ENCODE measurements around the gene C1QTNF5. TPM values are rescaled to one million over a fixed set of nuclear protein-coding genes. Genes with fewer than 3 reads are reported as not detected.

C1QTNF5 gene
- total RNA-seq, 1 experiment from 2014 or later = 0.33 TPM

- H3K4me3 Mint-ChIP-seq = no peak overlapping the region
- H3K27ac Mint-ChIP-seq = no peak overlapping the region
- H3K23ac ChIP-seq (ENCODE audit: insufficient read length, low read depth, low read length) = no peak overlapping the region
- WGBS (ENCODE audit: extremely low coverage, insufficient read length, low lambda C conversion rate) = no CpG with 5 or more reads among the region's 6 CpGs
- no peak overlapping the region for H2BK12ac ChIP-seq (ENCODE audit: insufficient read length, low read depth, low read length)
- H4K91ac ChIP-seq (ENCODE audit: insufficient read length, low read depth, low read length) = no peak overlapping the region
- H3K14ac ChIP-seq (ENCODE audit: insufficient read depth, low read length) = no peak overlapping the region
- H3K4me2 ChIP-seq (ENCODE audit: insufficient read depth, insufficient read length, low read length) = no peak overlapping the region
- peaks cover 13% of the 10 kb centered on the region for H3K23me2 ChIP-seq (ENCODE audit: insufficient read length, low read depth, low read length, poor library complexity, severe bottlenecking)
- H3K36me3 Mint-ChIP-seq (ENCODE audit: insufficient read depth in 1 of 3, low read depth in 3 of 3) = no peaks in the 10 kb centered on the region
- no peak overlapping the region for H3K27ac ChIP-seq (ENCODE audit: insufficient read length, low read depth, low read length)
- H3T11ph ChIP-seq (ENCODE audit: low read length) = no peak overlapping the region
- peaks cover 9% of the 10 kb centered on the region for H3K27me3 Mint-ChIP-seq (ENCODE audit: low read depth)
- H3K79me2 ChIP-seq (ENCODE audit: insufficient read depth, low read length) = no peaks in the 10 kb centered on the region
- H2BK20ac ChIP-seq (ENCODE audit: low read depth, low read length, poor library complexity, severe bottlenecking) = no peak overlapping the region
- H2BK15ac ChIP-seq (ENCODE audit: low read depth, low read length) = no peak overlapping the region
- H3K27me3 ChIP-seq (ENCODE audit: insufficient read depth, low read length) = no peaks in the 10 kb centered on the region
- no peak overlapping the region for H3K18ac ChIP-seq (ENCODE audit: insufficient read length, low read depth, low read length)
- no peak overlapping the region for H2AFZ ChIP-seq (ENCODE audit: low read length)
- no peaks in the 10 kb centered on the region for H3K79me1 ChIP-seq (ENCODE audit: insufficient read depth, low read depth, low read length, poor library complexity, severe bottlenecking)
- H3K9me3 ChIP-seq (ENCODE audit: control insufficient read depth, low read depth, low read length) = no peaks in the 10 kb centered on the region
- H2AK5ac ChIP-seq (ENCODE audit: insufficient read length, low read length) = no peak overlapping the region
- no peak overlapping the region for H3K4ac ChIP-seq (ENCODE audit: low read depth, low read length)
- H4K8ac ChIP-seq (replicated peaks; ENCODE audit: insufficient read length, low read depth, low read length) = no peak overlapping the region
- H3K4me1 ChIP-seq (ENCODE audit: insufficient read depth, low read length) = peaks cover 15% of the 10 kb centered on the region; the same call in 1 of the 2 replicates
- no peak overlapping the region for H2BK120ac ChIP-seq (ENCODE audit: low read depth, low read length, poor library complexity, severe bottlenecking)
- no peak overlapping the region for H4K5ac ChIP-seq (ENCODE audit: insufficient read length, low read depth, low read length)
- TF ChIP-seq, protein P1, sequence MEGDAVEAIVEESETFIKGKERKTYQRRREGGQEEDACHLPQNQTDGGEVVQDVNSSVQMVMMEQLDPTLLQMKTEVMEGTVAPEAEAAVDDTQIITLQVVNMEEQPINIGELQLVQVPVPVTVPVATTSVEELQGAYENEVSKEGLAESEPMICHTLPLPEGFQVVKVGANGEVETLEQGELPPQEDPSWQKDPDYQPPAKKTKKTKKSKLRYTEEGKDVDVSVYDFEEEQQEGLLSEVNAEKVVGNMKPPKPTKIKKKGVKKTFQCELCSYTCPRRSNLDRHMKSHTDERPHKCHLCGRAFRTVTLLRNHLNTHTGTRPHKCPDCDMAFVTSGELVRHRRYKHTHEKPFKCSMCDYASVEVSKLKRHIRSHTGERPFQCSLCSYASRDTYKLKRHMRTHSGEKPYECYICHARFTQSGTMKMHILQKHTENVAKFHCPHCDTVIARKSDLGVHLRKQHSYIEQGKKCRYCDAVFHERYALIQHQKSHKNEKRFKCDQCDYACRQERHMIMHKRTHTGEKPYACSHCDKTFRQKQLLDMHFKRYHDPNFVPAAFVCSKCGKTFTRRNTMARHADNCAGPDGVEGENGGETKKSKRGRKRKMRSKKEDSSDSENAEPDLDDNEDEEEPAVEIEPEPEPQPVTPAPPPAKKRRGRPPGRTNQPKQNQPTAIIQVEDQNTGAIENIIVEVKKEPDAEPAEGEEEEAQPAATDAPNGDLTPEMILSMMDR (conservative IDR thresholded peaks at IDR 0.05) = no peak
- H4K20me1 ChIP-seq (ENCODE audit: control insufficient read depth, insufficient read depth, insufficient read length) = no peaks in the 10 kb centered on the region
- no peaks in the 10 kb centered on the region; a peak in 1 of 5 replicates for H3K9me3 Mint-ChIP-seq
- H3K9ac ChIP-seq (ENCODE audit: extremely low read depth, insufficient read length, low read length) = no peak overlapping the region
- no peak for DNase-seq
- H3K4me1 Mint-ChIP-seq = peaks cover 40 to 43% of the 10 kb centered on the region in 2 experiments
- no peak overlapping the region for H3K56ac ChIP-seq (ENCODE audit: insufficient read length, low read depth, low read length)
- no peak overlapping the region for H2BK5ac ChIP-seq (ENCODE audit: insufficient read length, low read length)
Observed at GRCh38 chr11:119322360-119322739, 18.3 kb downstream of the C1QTNF5 start.

All from H9 (cell line).